Measurements from ENCODE around the gene SERPINB1. TPM values are rescaled to one million over a fixed set of nuclear protein-coding genes. Genes with fewer than 3 reads are reported as not detected.
"Not testable (repeated sequence)": the region's sequence is repeated elsewhere in the genome, so short reads cannot be mapped to it uniquely, and the experiment has no call there.

Gene SERPINB1
- total RNA-seq, 1 donor from 2014 or later: 14.8 TPM

- Mint-ChIP-seq H3K27me3 (ENCODE audit: unreplicated experiment) (no peaks in the 10 kb centered on the region), H3K36me3 (ENCODE audit: unreplicated experiment) (no peaks in the 10 kb centered on the region), H3K4me3 (ENCODE audit: unreplicated experiment) (no peak overlapping the region), H3K27ac (ENCODE audit: unreplicated experiment) (no peak overlapping the region), H3K9me3 (ENCODE audit: unreplicated experiment) (no peaks in the 10 kb centered on the region), H3K4me1 (ENCODE audit: unreplicated experiment) (peaks cover 36% of the 10 kb centered on the region)
- DNase-seq (ENCODE audit: extremely low spot score, unreplicated experiment): peak; percentile 64
- no peak for TF ChIP-seq CTCF (IDR thresholded peaks at IDR 0.05)
Observed at GRCh38 chr6:2857185-2857579, 15.5 kb upstream of the SERPINB1 start.

GRCh38 chr6:2855061-2855519 lies 13.4 kb upstream of the SERPINB1 start:
- DNase-seq (ENCODE audit: extremely low spot score, unreplicated experiment): no peak
- Mint-ChIP-seq H3K27ac (ENCODE audit: unreplicated experiment) (peak overlapping the region; percentile 93), H3K4me3 (ENCODE audit: unreplicated experiment) (no peak overlapping the region), H3K36me3 (ENCODE audit: unreplicated experiment) (no peaks in the 10 kb centered on the region), H3K27me3 (ENCODE audit: unreplicated experiment) (no peaks in the 10 kb centered on the region), H3K4me1 (ENCODE audit: unreplicated experiment) (peaks cover 40% of the 10 kb centered on the region), H3K9me3 (ENCODE audit: unreplicated experiment) (no peaks in the 10 kb centered on the region)
- no peak for TF ChIP-seq CTCF (IDR thresholded peaks at IDR 0.05)

- peaks cover 40% of the 10 kb centered on the region for H3K4me1 Mint-ChIP-seq (ENCODE audit: unreplicated experiment)
- no peak for DNase-seq (ENCODE audit: extremely low spot score, unreplicated experiment)
Observed at GRCh38 chr6:2854396-2854982, 12.8 kb upstream of the SERPINB1 start.

GRCh38 chr6:2853769-2854395 lies 12.2 kb upstream of the SERPINB1 start:
- H3K36me3 Mint-ChIP-seq (ENCODE audit: unreplicated experiment): no peaks in the 10 kb centered on the region
- H3K9me3 Mint-ChIP-seq (ENCODE audit: unreplicated experiment): no peaks in the 10 kb centered on the region
- peak overlapping the region; percentile 72 for H3K4me3 Mint-ChIP-seq (ENCODE audit: unreplicated experiment)
- H3K27ac Mint-ChIP-seq (ENCODE audit: unreplicated experiment): peak overlapping the region; percentile 93
- peaks cover 37% of the 10 kb centered on the region for H3K4me1 Mint-ChIP-seq (ENCODE audit: unreplicated experiment)
- no peaks in the 10 kb centered on the region for H3K27me3 Mint-ChIP-seq (ENCODE audit: unreplicated experiment)
- TF ChIP-seq CTCF (IDR thresholded peaks at IDR 0.05): peak; percentile 63
- peak; percentile 65 for DNase-seq (ENCODE audit: extremely low spot score, unreplicated experiment)

More at GRCh38 chr6:2854396-2854982, 12.8 kb upstream of the SERPINB1 start:
- peak overlapping the region; percentile 72 for H3K4me3 Mint-ChIP-seq (ENCODE audit: unreplicated experiment)
- H3K9me3 Mint-ChIP-seq (ENCODE audit: unreplicated experiment): no peaks in the 10 kb centered on the region
- no peak for TF ChIP-seq CTCF (IDR thresholded peaks at IDR 0.05)
- peak overlapping the region; percentile 93 for H3K27ac Mint-ChIP-seq (ENCODE audit: unreplicated experiment)
- no peaks in the 10 kb centered on the region for H3K27me3 Mint-ChIP-seq (ENCODE audit: unreplicated experiment)
- H3K36me3 Mint-ChIP-seq (ENCODE audit: unreplicated experiment): no peaks in the 10 kb centered on the region

- not testable (repeated sequence) for H3K27me3 Mint-ChIP-seq (ENCODE audit: unreplicated experiment); H3K9me3 Mint-ChIP-seq (ENCODE audit: unreplicated experiment); H3K36me3 Mint-ChIP-seq (ENCODE audit: unreplicated experiment)
- Mint-ChIP-seq H3K27ac (ENCODE audit: unreplicated experiment) (peak overlapping the region; percentile 93), H3K4me3 (ENCODE audit: unreplicated experiment) (peak overlapping the region; percentile 72), H3K4me1 (ENCODE audit: unreplicated experiment) (peaks cover 32% of the 10 kb centered on the region)
- DNase-seq (ENCODE audit: extremely low spot score, unreplicated experiment): peak; percentile 34
Observed at GRCh38 chr6:2853378-2853768, 11.7 kb upstream of the SERPINB1 start.

All from osteocyte (in vitro differentiated cells).